Liver (tissue), 3 donors: ENCODE measurements around the gene SIX3.

Experiments used
- EGR1 ChIP-seq, 2 donors: IDR thresholded peaks; 2 replicates each; pipeline ENCODE4 v1.6.1; 2016 to 2018; ENCODE audit warnings: antibody characterized with exemption in 2 of 2, low read depth in 2 of 2
- FOXA1 ChIP-seq: IDR thresholded peaks from 2 replicates; pipeline ENCODE4 v1.6.1; 2016; ENCODE audit warnings: antibody characterized with exemption
- GABPA ChIP-seq, 2 donors: IDR thresholded peaks in 1 of 2; conservative IDR thresholded peaks in 1 of 2; 2 replicates each; pipeline ENCODE4 v1.6.1; 2016; ENCODE audit warnings: antibody characterized with exemption in 2 of 2, mild to moderate bottlenecking in 1 of 2, moderate library complexity in 1 of 2
- JUND ChIP-seq, 2 donors: IDR thresholded peaks; 2 replicates each; pipeline ENCODE4 v1.6.1; 2016; ENCODE audit warnings: antibody characterized with exemption in 2 of 2
- RAD21 ChIP-seq, 2 donors: IDR thresholded peaks; 2 replicates each; pipeline ENCODE4 v1.6.1; 2016; ENCODE audit warnings: antibody characterized with exemption in 2 of 2, mild to moderate bottlenecking in 2 of 2
- REST ChIP-seq: IDR thresholded peaks from 2 replicates; pipeline ENCODE4 v1.6.1; 2016; ENCODE audit warnings: antibody characterized with exemption, mild to moderate bottlenecking
- TAF1 ChIP-seq: conservative IDR thresholded peaks from 2 replicates; pipeline ENCODE4 v1.6.1; 2016; ENCODE audit warnings: antibody characterized with exemption, mild to moderate bottlenecking
- TF ChIP-seq, protein P1 (sequence below): IDR thresholded peaks from 2 replicates; pipeline ENCODE4 v1.6.1; 2016; ENCODE audit warnings: antibody characterized with exemption
- TF ChIP-seq, protein P2 (sequence below): fragments of 150-350 bp; IDR thresholded peaks from 2 replicates; pipeline ENCODE4 v1.5.1; 2017; ENCODE audit warnings: improper control_type of control experiment, low read depth, low read length; ENCODE audit not compliant: missing input control
- donor health status: healthy.
- donor health status: healthy.

DNA sequence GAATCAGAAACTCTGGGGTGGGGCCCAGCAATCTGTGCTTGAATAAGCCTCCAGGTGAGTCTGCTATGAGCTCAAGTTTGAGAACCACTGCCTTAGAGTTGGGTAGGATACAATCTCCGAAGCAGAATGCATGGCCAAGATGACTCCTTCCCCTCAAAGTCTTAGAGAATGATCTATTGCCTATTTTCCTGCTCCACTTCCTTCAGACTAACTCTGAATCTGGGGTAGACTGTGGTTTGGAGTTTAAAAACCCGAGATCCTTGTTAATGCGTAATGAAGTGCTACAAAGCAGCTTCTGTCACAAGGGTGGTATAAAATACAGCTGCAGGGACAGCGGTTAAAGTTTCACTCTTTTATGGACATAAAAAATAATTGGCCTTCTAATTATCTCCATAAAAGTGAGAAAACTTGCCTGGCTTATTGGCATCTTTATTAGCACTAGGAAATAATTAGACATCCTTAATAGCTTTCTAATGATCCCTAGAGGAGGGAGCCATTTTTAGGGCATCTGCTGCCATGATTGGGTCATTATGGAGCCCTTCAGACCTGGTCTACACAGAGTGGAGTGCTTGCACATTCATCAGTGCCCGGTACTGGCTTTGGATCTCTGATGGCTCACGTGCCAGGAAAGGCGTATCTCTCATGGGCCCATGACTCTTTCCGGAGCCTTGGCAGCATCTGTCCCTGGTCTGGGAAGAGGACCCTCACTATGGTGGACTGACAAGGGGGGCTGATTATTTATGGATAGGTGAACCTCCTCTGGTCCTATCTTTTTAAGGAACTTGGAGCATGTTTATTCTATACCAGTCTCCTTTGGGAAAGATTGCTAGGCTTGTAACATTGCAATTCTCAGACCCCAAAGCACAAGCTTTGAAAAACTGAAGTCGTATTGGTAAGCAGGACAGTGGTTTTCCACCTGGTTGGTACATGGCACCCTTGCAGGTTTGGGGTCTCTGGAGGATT lies 39.5 kb downstream of the SIX3 start:
- TF ChIP-seq REST, result no peak
- TF ChIP-seq, protein P1, sequence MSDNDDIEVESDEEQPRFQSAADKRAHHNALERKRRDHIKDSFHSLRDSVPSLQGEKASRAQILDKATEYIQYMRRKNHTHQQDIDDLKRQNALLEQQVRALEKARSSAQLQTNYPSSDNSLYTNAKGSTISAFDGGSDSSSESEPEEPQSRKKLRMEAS, result no peak
- no peak for TF ChIP-seq RAD21 (IDR thresholded peaks at IDR 0.05)
- TF ChIP-seq, protein P2, sequence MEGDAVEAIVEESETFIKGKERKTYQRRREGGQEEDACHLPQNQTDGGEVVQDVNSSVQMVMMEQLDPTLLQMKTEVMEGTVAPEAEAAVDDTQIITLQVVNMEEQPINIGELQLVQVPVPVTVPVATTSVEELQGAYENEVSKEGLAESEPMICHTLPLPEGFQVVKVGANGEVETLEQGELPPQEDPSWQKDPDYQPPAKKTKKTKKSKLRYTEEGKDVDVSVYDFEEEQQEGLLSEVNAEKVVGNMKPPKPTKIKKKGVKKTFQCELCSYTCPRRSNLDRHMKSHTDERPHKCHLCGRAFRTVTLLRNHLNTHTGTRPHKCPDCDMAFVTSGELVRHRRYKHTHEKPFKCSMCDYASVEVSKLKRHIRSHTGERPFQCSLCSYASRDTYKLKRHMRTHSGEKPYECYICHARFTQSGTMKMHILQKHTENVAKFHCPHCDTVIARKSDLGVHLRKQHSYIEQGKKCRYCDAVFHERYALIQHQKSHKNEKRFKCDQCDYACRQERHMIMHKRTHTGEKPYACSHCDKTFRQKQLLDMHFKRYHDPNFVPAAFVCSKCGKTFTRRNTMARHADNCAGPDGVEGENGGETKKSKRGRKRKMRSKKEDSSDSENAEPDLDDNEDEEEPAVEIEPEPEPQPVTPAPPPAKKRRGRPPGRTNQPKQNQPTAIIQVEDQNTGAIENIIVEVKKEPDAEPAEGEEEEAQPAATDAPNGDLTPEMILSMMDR, result no peak
- no peak for TF ChIP-seq FOXA1
- no peak for TF ChIP-seq JUND (IDR thresholded peaks at IDR 0.05)
- TF ChIP-seq EGR1 (IDR thresholded peaks at IDR 0.05; ENCODE audit: low read depth in 2 of 2), result no peak
- TF ChIP-seq GABPA (IDR thresholded peaks at IDR 0.05 in 1 of 2, conservative IDR thresholded peaks at IDR 0.05 in 1 of 2), result no peak
- no peak for TF ChIP-seq TAF1
